ENCODE results near the gene CLUH.

The CLUH gene, protein sequence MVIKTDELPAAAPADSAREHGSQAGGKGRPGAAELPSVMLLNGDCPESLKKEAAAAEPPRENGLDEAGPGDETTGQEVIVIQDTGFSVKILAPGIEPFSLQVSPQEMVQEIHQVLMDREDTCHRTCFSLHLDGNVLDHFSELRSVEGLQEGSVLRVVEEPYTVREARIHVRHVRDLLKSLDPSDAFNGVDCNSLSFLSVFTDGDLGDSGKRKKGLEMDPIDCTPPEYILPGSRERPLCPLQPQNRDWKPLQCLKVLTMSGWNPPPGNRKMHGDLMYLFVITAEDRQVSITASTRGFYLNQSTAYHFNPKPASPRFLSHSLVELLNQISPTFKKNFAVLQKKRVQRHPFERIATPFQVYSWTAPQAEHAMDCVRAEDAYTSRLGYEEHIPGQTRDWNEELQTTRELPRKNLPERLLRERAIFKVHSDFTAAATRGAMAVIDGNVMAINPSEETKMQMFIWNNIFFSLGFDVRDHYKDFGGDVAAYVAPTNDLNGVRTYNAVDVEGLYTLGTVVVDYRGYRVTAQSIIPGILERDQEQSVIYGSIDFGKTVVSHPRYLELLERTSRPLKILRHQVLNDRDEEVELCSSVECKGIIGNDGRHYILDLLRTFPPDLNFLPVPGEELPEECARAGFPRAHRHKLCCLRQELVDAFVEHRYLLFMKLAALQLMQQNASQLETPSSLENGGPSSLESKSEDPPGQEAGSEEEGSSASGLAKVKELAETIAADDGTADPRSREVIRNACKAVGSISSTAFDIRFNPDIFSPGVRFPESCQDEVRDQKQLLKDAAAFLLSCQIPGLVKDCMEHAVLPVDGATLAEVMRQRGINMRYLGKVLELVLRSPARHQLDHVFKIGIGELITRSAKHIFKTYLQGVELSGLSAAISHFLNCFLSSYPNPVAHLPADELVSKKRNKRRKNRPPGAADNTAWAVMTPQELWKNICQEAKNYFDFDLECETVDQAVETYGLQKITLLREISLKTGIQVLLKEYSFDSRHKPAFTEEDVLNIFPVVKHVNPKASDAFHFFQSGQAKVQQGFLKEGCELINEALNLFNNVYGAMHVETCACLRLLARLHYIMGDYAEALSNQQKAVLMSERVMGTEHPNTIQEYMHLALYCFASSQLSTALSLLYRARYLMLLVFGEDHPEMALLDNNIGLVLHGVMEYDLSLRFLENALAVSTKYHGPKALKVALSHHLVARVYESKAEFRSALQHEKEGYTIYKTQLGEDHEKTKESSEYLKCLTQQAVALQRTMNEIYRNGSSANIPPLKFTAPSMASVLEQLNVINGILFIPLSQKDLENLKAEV (N-terminal part only)

GRCh38 chr17:2711608-2712299 lies at the start of gene CLUH:
CLUH (minus strand) TSS chr17:2711764; CDS start chr17:2711661, 103 bp downstream.
- peak; percentile 95 to 96 for DNase-seq

DNA sequence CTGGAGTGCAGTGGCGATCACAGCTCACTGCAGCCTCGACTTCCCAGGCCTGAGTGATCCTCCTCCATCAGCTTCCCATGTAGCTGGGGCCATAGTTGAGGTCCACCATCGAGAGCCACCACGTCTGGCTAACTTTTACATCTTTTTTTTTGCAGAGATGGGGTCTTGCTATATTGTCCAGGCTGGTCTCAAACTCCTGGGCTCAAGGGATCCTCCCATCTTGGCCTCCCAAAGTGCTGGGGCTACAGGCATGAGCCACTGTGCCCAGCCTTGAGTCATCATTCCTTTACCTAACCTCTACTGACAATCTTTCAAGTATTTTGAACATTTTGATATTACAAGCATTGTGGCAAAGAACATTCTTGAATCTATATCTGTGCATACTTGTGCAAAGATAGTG lies 47.3 kb upstream of the CLUH start:
- no peak for DNase-seq

DNA sequence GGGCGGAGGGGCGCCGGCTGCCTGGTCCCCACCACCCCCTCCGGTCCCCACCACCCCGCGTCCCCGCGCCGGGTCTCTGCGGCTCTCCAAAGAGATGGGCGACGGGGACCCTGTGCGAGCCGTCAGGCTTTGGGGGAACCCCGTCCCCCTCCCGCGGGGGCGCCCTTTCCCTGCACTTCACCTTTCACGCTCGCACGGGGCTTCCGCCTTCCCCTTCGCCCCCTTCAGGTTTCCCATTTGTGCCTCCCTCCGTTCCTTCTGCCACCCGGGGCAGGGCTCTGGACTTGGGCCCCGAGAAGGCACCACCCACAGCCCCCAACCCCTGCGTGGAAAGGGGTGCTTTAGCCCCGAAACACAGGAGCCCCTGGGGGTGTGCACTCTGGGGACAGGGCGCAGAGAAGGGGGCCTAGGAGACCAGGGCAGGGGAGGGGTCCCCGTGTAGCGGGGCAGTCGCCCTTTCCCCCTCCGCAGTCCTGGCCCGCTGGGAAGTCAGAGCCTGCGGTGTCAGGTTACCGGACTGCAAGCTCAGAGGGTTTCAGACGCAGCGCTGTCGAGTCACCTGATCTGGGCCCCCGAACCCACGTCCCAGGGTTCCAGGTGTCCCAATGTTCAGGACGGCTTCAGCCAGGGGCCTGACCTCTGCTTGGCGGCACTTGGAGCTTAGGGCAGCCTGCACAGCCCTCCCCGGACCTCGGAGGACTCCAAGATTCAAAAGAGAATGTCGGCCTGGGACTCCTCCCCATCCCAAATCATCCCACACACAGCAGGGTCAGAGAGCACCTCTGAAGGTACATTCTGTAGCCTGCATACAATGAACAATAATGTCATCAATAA lies 44.5 kb upstream of the CLUH start:
- peak; percentile 46 to 51 for DNase-seq

GRCh38 chr17:2751491-2751890 lies 39.9 kb upstream of the CLUH start:
- no peak for DNase-seq

DNA sequence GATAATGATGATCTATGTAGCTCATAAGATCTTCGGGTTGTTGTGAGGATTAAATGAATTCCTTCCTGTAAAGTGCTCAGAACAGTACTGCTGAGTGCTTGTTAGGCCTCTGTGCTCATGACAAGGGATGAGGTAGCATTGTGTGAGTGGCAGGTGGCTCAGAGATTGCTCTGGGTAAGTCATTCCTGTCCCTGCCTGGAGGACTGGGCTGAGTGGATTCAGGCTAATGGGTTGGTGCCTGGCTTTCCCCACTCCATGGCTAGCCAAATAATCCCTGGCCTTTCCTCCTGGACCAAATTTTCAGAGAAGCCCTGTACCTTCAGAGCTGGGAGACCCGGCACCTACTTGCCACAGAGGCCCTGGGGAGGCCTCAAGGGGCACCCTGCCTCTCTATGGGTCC lies 39.2 kb upstream of the CLUH start:
- peak; percentile 38 to 67 for DNase-seq

GRCh38 chr17:2749784-2750181 lies 38.2 kb upstream of the CLUH start:
- DNase-seq = peak; percentile 60 to 83

DNA sequence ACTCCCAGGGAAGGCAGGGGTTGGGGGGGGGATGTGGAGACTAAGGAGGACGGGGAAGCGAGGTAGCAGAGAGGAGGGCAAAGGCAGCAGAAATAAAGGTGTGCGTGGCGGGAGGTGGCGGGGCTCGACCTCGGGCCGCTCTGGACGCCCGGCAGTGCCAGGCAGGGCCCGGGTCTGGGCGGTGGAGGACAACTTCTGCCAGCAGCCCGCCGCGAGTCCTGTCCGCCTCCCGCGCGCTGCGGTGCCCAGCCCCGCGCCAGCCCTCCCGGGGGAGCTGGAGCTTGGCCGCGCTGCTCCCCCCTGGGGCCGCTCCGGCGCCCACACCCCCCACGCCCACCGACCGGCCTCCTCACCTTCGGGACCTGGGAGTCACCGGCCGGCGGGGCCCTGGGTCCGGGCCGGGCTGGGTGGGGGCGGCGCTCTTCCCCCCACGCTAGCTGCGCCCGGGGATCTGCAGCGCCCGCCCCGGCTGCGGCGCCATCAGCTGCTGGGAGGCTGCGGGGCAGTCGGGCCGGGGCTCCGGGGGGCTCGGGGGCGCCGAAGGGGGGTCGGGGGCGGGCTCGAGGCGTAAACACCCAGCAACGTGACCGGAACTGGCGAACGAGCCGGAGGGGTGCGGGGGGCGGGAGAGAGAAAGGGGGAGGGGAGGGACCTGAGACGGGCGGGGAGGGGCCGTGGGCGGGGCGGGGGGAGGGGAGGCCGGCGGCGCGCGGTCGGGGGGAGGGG lies 37.7 kb upstream of the CLUH start, which contains the start of gene CCDC92B:
CCDC92B (minus strand) TSS at position 595 of the 726 bp plus-strand sequence. CDS start 14,507 bp downstream, outside the sequence.
- DNase-seq = peak; percentile 54 to 65

DNA sequence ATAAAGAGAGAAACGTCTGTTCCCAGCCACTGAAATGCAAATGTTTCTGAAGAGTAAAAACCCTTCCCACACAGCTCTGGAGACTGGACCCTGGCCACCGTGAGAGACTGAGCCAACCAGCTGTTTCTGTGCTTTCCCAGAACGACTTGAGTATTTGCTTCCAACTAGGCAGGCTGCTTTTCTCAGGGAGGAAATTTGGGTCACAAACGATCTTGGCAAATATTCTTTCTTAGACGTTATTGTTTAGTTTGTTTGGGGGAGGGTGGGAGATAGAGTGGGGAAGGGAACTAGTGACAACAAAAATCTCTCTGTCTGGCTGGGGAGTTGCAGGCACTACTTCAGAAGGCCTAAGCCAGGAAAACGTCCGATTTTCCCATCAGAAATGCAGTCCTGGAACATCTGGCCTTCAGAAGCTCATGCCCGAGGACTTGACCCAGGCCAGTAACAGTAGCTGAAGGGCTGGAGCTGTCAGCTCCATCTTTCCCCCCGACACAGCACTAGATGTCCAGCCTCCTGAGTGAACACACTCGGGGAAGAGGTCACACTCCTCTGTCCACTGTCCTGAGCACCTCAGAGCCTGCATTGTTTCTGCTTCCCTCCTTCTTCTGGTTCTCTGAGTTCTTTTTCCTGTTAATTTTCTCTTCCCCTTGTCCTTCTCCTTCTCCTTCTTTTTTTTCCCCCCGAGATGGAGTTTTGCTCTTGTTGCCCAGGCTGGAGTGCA lies 33.9 kb upstream of the CLUH start:
- no peak for DNase-seq

DNA sequence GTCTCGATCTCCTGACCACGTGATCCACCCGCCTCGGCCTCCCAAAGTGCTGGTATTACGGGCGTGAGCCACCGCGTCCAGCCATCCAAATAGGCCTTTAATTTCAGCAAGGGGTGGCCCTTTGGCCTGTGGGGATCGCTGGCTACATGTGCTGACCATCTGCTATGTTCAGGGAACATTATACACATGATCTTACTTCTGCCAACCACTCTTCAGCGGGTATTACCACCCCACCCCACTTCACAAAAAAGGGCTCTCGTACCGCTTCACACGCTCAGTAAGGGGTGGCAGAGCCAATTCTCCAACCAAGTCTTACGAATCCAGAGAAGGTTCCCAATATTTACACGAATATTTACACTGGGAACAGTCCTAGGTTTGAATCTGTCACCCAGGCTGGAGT lies 26.1 kb upstream of the CLUH start:
- no peak for DNase-seq

- no peak for DNase-seq
Measured at GRCh38 chr17:2736956-2737355, 25.4 kb upstream of the CLUH start.

DNA sequence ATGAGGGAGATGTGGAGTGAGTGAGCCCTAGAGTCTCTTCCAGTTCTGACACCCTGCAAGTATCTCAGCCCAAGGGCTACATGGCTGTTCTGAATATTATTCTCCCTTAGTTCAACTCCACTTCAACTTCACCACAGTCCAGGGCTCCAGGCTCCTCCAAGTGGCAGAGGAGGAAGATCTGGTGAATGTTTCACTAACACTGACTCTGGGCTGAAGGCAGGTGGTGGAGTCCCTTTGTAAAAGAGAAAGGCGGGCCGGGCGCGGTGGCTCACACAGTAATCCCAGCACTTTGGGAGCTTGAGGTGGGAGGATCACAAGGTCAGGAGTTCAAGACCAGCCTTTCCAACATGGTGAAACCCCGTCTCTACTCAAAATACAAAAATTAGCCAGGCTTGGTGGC lies 24.3 kb upstream of the CLUH start:
- DNase-seq = no peak

GRCh38 chr17:2734939-2735338 lies 23.4 kb upstream of the CLUH start:
- DNase-seq = no peak

DNA sequence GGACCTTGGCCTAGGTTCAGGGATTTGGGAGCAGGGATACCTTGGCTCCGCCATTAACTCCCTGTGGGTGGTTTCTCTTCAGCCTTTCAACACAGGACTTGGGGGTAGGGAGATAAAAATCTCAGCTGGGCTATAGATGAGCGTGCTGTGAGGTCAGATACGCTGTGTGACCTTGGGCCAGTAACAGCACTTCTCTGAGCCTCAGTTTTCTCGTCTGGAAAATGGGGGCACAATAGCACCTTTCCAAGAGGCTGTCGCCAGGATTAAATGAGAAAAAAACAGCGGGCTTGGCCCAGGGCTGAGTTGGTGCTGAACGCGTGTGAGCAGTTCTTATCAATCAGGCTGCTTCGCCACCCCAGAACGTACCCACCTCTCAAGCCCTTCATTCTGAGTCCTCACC lies 20.2 kb upstream of the CLUH start:
- DNase-seq = no peak

GRCh38 chr17:2730764-2731353 lies 19.3 kb upstream of the CLUH start:
- no peak for DNase-seq

DNA sequence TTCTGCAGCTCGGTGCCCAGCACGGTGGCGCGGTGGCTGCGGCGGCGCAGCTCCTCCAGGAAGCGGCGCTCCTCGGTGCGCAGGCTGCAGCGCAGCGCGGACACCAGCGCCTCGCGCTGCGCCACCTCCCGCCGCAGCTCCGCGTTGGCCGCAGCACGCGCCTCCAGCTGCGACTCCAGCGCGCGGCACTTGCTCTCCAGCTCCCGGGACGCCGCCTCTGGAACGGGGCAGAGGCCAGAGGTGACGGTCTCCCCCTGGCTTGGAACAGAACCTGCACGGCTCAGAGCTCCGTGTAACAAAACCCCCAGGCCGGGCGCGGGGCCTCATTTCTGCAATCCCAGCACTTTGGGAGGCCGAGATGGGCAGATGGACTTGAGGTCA lies 13.2 kb upstream of the CLUH start:
- no peak for DNase-seq

DNA sequence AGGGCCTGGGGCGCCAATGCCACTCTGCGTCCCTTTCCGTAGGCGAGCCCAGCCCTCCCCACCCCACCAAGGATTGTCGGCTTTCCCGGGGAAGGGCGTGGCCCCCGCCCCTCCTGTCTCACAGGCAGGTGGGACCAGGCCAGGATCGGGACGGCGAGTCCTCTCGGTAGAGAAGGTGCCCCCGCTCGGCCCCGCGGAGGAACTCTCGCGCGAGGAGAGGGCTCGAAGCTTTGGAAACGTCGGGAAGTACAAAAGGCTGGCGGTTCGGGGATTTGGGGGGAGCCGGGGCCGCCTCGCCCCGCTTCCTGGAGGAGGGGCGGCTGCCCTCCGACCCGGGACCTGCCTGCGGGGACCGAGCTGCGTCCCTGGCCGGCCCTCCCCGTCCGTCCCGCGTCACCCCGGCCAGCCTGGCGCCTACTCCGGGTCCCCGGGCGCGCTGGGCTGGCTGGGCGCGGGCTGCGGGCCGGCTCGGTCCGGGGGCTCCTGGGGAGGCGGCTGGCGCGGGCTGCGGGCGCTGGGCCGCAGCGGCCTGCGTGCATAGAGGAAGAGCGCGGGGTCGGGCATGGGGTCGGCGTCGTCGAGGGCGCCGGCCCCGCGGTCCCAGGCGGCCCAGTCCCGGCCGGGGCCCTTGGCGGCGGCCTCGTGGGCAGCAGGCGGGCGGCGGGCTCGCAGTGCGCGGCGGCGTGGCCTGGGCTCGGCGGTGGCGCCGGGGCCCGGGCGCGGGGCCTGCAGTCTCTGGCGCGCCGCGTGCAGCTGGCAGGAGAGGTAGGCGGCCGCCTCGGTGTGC lies 12.6 kb upstream of the CLUH start:
- no peak for DNase-seq

GRCh38 chr17:2723505-2723996 lies 12.0 kb upstream of the CLUH start:
- no peak for DNase-seq

- DNase-seq = no peak
Measured at GRCh38 chr17:2722611-2723010, 11.0 kb upstream of the CLUH start.

- DNase-seq = no peak
Measured at GRCh38 chr17:2721603-2722002, 10.0 kb upstream of the CLUH start.
